HG03432 (cell line): ENCODE results near the gene C7orf25.
"Not testable (repeated sequence)": the region's sequence is repeated elsewhere in the genome, so short reads cannot be mapped to it uniquely, and the experiment has no call there.

Experiments
- ATAC-seq: cut with Tn5 transposase; IDR thresholded peaks from one replicate; pipeline ENCODE4 v1.9.1; 2021; ENCODE audit warnings: mild to moderate bottlenecking, moderate library complexity; ENCODE audit not compliant: unreplicated experiment

The C7orf25 gene

GRCh38 chr7:42930889-42931288 lies 19.0 kb upstream of the C7orf25 start:
- ATAC-seq = no peak

GRCh38 chr7:42929449-42929848 lies 17.6 kb upstream of the C7orf25 start:
- no peak for ATAC-seq

GRCh38 chr7:42928754-42929153 lies 16.9 kb upstream of the C7orf25 start:
- no peak for ATAC-seq

- ATAC-seq = no peak
Observed at GRCh38 chr7:42926204-42926603, 14.3 kb upstream of the C7orf25 start.

GRCh38 chr7:42925630-42926029 lies 13.8 kb upstream of the C7orf25 start:
- ATAC-seq = no peak

GRCh38 chr7:42924223-42924838 lies 12.5 kb upstream of the C7orf25 start:
- ATAC-seq = peak; percentile 55

GRCh38 chr7:42922017-42922753 lies 10.3 kb upstream of the C7orf25 start:
- no peak for ATAC-seq

GRCh38 chr7:42915356-42915755 lies 3.5 kb upstream of the C7orf25 start:
- ATAC-seq = no peak

- ATAC-seq = no peak
Observed at GRCh38 chr7:42914421-42915045, 2.7 kb upstream of the C7orf25 start.

- no peak for ATAC-seq
Observed at GRCh38 chr7:42914009-42914408, 2.1 kb upstream of the C7orf25 start.

GRCh38 chr7:42913591-42913990 lies 1.7 kb upstream of the C7orf25 start:
- ATAC-seq = no peak

GRCh38 chr7:42910306-42910705 lies 1.6 kb downstream of the C7orf25 start:
- no peak for ATAC-seq

GRCh38 chr7:42907316-42907715 lies 4.6 kb downstream of the C7orf25 start:
- ATAC-seq = no peak

GRCh38 chr7:42906181-42906580 lies 5.7 kb downstream of the C7orf25 start:
- ATAC-seq = no peak

GRCh38 chr7:42902331-42902730 lies 9.5 kb downstream of the C7orf25 start:
- ATAC-seq = no peak

GRCh38 chr7:42900842-42901241 lies 11.0 kb downstream of the C7orf25 start:
- no peak for ATAC-seq

GRCh38 chr7:42893346-42894240 lies 18.3 kb downstream of the C7orf25 start:
- no peak for ATAC-seq

GRCh38 chr7:42886893-42887505 lies 24.9 kb downstream of the C7orf25 start:
- ATAC-seq = no peak

- ATAC-seq = no peak
Observed at GRCh38 chr7:42886129-42886528, 25.7 kb downstream of the C7orf25 start.

- ATAC-seq = not testable (repeated sequence)
Observed at GRCh38 chr7:42885183-42885582, 26.7 kb downstream of the C7orf25 start.

GRCh38 chr7:42883950-42884349 lies 27.9 kb downstream of the C7orf25 start:
- peak; percentile 35 for ATAC-seq
